CD4-positive, alpha-beta memory T cell (primary cell): ENCODE results near the gene TAOK2. TPM values are rescaled to one million over a fixed set of nuclear protein-coding genes. Genes with fewer than 3 reads are reported as not detected.
"Not testable (repeated sequence)": the region's sequence is repeated elsewhere in the genome, so short reads cannot be mapped to it uniquely, and the experiment has no call there.

Source experiments
- CTCF ChIA-PET: fragments of 350-600 bp; sonication (Branson Sonifier 250); formaldehyde crosslinking; loops from one replicate; lab custom pipeline; 2021; ENCODE audit warnings: inconsistent platforms; ENCODE audit not compliant: partially characterized antibody; lab: Charles Lee
- POLR2A ChIA-PET: fragments of 350-600 bp; sonication (Branson Sonifier 250); formaldehyde crosslinking; loops from one replicate; lab custom pipeline; 2021; ENCODE audit not compliant: partially characterized antibody; lab: Charles Lee
- DNase-seq, 5 donors: peaks; one replicate each; pipeline versions ENCODE4 v3.0.0 to v3.0.0-alpha.2; 2020 to 2022; ENCODE audit warnings: mixed read lengths in 1 of 5
- H3K27ac ChIP-seq: one replicate; pipeline ENCODE4 v1.7.0; 2013; ENCODE audit warnings: low read depth, low read length
- H3K27me3 ChIP-seq: 2 replicates; pipeline ENCODE4 v1.7.0; 2013; ENCODE audit warnings: mild to moderate bottlenecking, low read length, moderate library complexity; ENCODE audit not compliant: insufficient read depth
- H3K36me3 ChIP-seq: 2 replicates; pipeline ENCODE4 v1.7.0; 2013; ENCODE audit warnings: mild to moderate bottlenecking, low read length, moderate library complexity; ENCODE audit not compliant: insufficient read depth
- H3K4me1 ChIP-seq: 2 replicates; pipeline ENCODE4 v1.7.0; 2013; ENCODE audit warnings: mild to moderate bottlenecking, low read length, moderate library complexity; ENCODE audit not compliant: insufficient read depth
- H3K4me3 ChIP-seq, 2 donors: one replicate each; pipeline ENCODE4 v1.7.0; 2013; ENCODE audit warnings: low read length in 2 of 2, mild to moderate bottlenecking in 1 of 2
- H3K9me3 ChIP-seq, 2 donors: one replicate each; pipeline ENCODE4 v1.7.0; 2013; ENCODE audit warnings: low read length in 2 of 2, control low read depth in 1 of 2; ENCODE audit not compliant: control insufficient read depth in 1 of 2
- H3K27ac Mint-ChIP-seq, 7 donors: one replicate each; pipeline ENCODE4 v1.8.0; 2020 to 2021; ENCODE audit warnings: mixed read lengths in 7 of 7, mild to moderate bottlenecking in 6 of 7, inconsistent platforms in 3 of 7, moderate library complexity in 3 of 7
- H3K27me3 Mint-ChIP-seq, 2 donors: one replicate each; pipeline ENCODE4 v1.8.0; 2020 to 2021; ENCODE audit warnings: mixed read lengths in 2 of 2
- H3K36me3 Mint-ChIP-seq, 2 donors: one replicate each; pipeline ENCODE4 v1.8.0; 2020 to 2021; ENCODE audit warnings: mixed read lengths in 2 of 2, inconsistent platforms in 1 of 2, mild to moderate bottlenecking in 1 of 2
- H3K4me1 Mint-ChIP-seq, 4 donors: one replicate each; pipeline ENCODE4 v1.8.0; 2020 to 2021; ENCODE audit warnings: mixed read lengths in 4 of 4, mild to moderate bottlenecking in 1 of 4
- H3K4me3 Mint-ChIP-seq, 8 donors: one replicate each; pipeline ENCODE4 v1.8.0; 2020 to 2021; ENCODE audit warnings: mixed read lengths in 8 of 8, mild to moderate bottlenecking in 7 of 8, moderate library complexity in 6 of 8, inconsistent platforms in 3 of 8
- H3K9me3 Mint-ChIP-seq, 8 donors: one replicate each; pipeline ENCODE4 v1.8.0; 2020 to 2021; ENCODE audit warnings: mixed read lengths in 8 of 8, mild to moderate bottlenecking in 5 of 8, inconsistent platforms in 3 of 8, moderate library complexity in 1 of 8
- intact Hi-C: fragments of 100-400 bp; cut with micrococcal nuclease; formaldehyde crosslinking; loops from one replicate; pipeline ENCODE4 v1.15.1; 2023
- polyA plus RNA-seq, 2 donors: library from polyadenylated mRNA; unstranded; fragments of 300-500 nt; fragmentation: Illumina TruSeq; gene quantifications; one replicate each; pipeline ENCODE4 v1.2.3, GENCODE V29; 2021
- total RNA-seq, 2 experiments: library from RNA; stranded (reverse); gene quantifications; one replicate each; pipeline ENCODE4 v1.2.3, GENCODE V29; 2021

TAOK2 gene
- total and polyA plus RNA-seq, 4 experiments from 2014 or later, result 1.7 to 56.0 (median 31.0) TPM

GRCh38 chr16:29958756-29959155 is 14.9 kb upstream of the TAOK2 start:
- Histone ChIP-seq H3K4me1 (peaks cover 19% of the 10 kb centered on the region), H3K9me3 (no peaks in the 10 kb centered on the region), H3K4me3 (no peak overlapping the region), H3K36me3 (no peaks in the 10 kb centered on the region), H3K27me3 (no peaks in the 10 kb centered on the region), H3K27ac (no peak overlapping the region)
- Mint-ChIP-seq H3K4me1 (peaks cover 9 to 25% (median 18%) of the 10 kb centered on the region in 4 donors), H3K27me3 (peaks cover 0 to 2% of the 10 kb centered on the region in 2 donors), H3K9me3 (no peaks in the 10 kb centered on the region), H3K27ac (no peak overlapping the region), H3K36me3 (peaks cover 0 to 6% of the 10 kb centered on the region in 2 donors), H3K4me3 (peak overlapping the region in 1 of 8 donors; percentile 39)
- DNase-seq, result no peak
- CTCF ChIA-PET, result interaction anchor here (0.6 kb wide), 1 partner anchor 92 kb away, joined by 4 read pairs; no protein-coding TSS in a partner anchor
- intact Hi-C loops, result no loop called here
- POLR2A ChIA-PET, result interaction anchor here (1.4 to 4.8 kb wide), 2 partner anchors 16 to 33 kb away, joined by 5 to 113 read pairs; partner anchors contain the start of genes KCTD13 and TAOK2

- POLR2A ChIA-PET, result interaction anchor here (0.7 to 4.8 kb wide), 3 partner anchors 16 to 116 kb away, joined by 3 to 113 read pairs (median 5); partner anchors contain the start of genes KCTD13 and TAOK2
- Mint-ChIP-seq H3K27ac (peak overlapping the region in 5 of 7 donors; percentile 59 to 88 (median 82)), H3K4me3 (peak overlapping the region in 5 of 8 donors; percentile 21 to 69 (median 54))
Observed at GRCh38 chr16:29959293-29959692, 14.4 kb upstream of the TAOK2 start.

GRCh38 chr16:29959821-29960220 is 13.8 kb upstream of the TAOK2 start:
- H3K36me3 Mint-ChIP-seq, H3K9me3 Mint-ChIP-seq, H3K27me3 ChIP-seq, CTCF ChIA-PET, H3K4me3 ChIP-seq, H3K9me3 ChIP-seq, H3K27me3 Mint-ChIP-seq, H3K36me3 ChIP-seq, H3K27ac ChIP-seq, DNase-seq: not testable (repeated sequence)
- peak overlapping the region in 5 of 7 donors; percentile 38 to 88 (median 79) for H3K27ac Mint-ChIP-seq
- intact Hi-C loops, result loop anchor here (5.0 kb wide), 1 partner anchor 153 kb away; the partner anchor contains the start of gene MAZ
- peaks cover 19% of the 10 kb centered on the region for H3K4me1 ChIP-seq
- peaks cover 9 to 27% (median 19%) of the 10 kb centered on the region in 4 donors for H3K4me1 Mint-ChIP-seq
- H3K4me3 Mint-ChIP-seq, result peak overlapping the region in 3 of 8 donors; percentile 11 to 35 (median 32)
- POLR2A ChIA-PET, result interaction anchor here (0.7 to 4.8 kb wide), 3 partner anchors 15 to 116 kb away, joined by 3 to 113 read pairs (median 5); partner anchors contain the start of genes KCTD13 and TAOK2

More at GRCh38 chr16:29959293-29959692, 14.4 kb upstream of the TAOK2 start:
- Mint-ChIP-seq H3K27me3 (no peaks in the 10 kb centered on the region), H3K36me3 (peaks cover 0 to 6% of the 10 kb centered on the region in 2 donors), H3K4me1 (peaks cover 9 to 25% (median 18%) of the 10 kb centered on the region in 4 donors), H3K9me3 (no peaks in the 10 kb centered on the region)
- no peaks in the 10 kb centered on the region for H3K9me3 ChIP-seq
- no peaks in the 10 kb centered on the region for H3K27me3 ChIP-seq
- H3K27ac ChIP-seq, result no peak overlapping the region
- H3K4me3 ChIP-seq, result no peak overlapping the region
- no peaks in the 10 kb centered on the region for H3K36me3 ChIP-seq
- CTCF ChIA-PET, result no interaction called here
- peak in 2 of 5 donors; percentile 18 to 25 for DNase-seq
- intact Hi-C loops, result no loop called here
- H3K4me1 ChIP-seq, result peaks cover 19% of the 10 kb centered on the region

GRCh38 chr16:29961127-29961478 is 12.6 kb upstream of the TAOK2 start:
- Histone ChIP-seq H3K9me3 (no peaks in the 10 kb centered on the region), H3K4me3 (peak overlapping the region; percentile 75 to 89), H3K27me3 (no peaks in the 10 kb centered on the region), H3K27ac (peak overlapping the region; percentile 87), H3K36me3 (no peaks in the 10 kb centered on the region), H3K4me1 (peaks cover 19% of the 10 kb centered on the region)
- Mint-ChIP-seq H3K36me3 (peaks cover 2 to 9% of the 10 kb centered on the region in 2 donors), H3K4me3 (peak overlapping the region; percentile 86 to 92 (median 89)), H3K27ac (peak overlapping the region; percentile 90 to 96 (median 92)), H3K9me3 (no peaks in the 10 kb centered on the region), H3K4me1 (peaks cover 10 to 30% (median 20%) of the 10 kb centered on the region in 4 donors), H3K27me3 (no peaks in the 10 kb centered on the region)
- intact Hi-C loops, result loop anchor here (1.0 to 5.0 kb wide), 2 partner anchors 35 to 154 kb away; partner anchors contain the start of genes INO80E and MAZ
- DNase-seq, result no peak
- POLR2A ChIA-PET, result interaction anchor here (0.8 to 4.8 kb wide), 20 partner anchors 10 to 689 kb away, joined by 3 to 113 read pairs (median 5); partner anchors contain the start of genes ALDOA, CDIPT, HIRIP3 and INO80E
- CTCF ChIA-PET, result interaction anchor here (0.8 to 3.0 kb wide), 8 partner anchors 12 to 262 kb away, joined by 3 to 29 read pairs (median 4); partner anchors contain the start of genes KCTD13, PAGR1, TAOK2 and TLCD3B

- intact Hi-C loops, result loop anchor here (1.0 to 5.0 kb wide), 4 partner anchors 12 to 154 kb away; partner anchors contain the start of genes INO80E, KCTD13, MAZ and TAOK2
- Mint-ChIP-seq H3K36me3 (peaks cover 3 to 9% of the 10 kb centered on the region in 2 donors), H3K27ac (peak within 1 kb of the TSS; percentile 92 to 99 (median 96)), H3K9me3 (no peaks in the 10 kb centered on the region), H3K4me1 (peaks cover 11 to 30% (median 20%) of the 10 kb centered on the region in 4 donors), H3K27me3 (no peaks in the 10 kb centered on the region), H3K4me3 (peak within 1 kb of the TSS; percentile 88 to 95 (median 92))
- H3K36me3 ChIP-seq, result no peaks in the 10 kb centered on the region
- CTCF ChIA-PET, result interaction anchor here (0.8 to 3.0 kb wide), 8 partner anchors 12 to 262 kb away, joined by 3 to 29 read pairs (median 4); partner anchors contain the start of genes KCTD13, PAGR1, TAOK2 and TLCD3B
- H3K27me3 ChIP-seq, result no peaks in the 10 kb centered on the region
- DNase-seq, result peak; percentile 92 to 98 (median 95)
- POLR2A ChIA-PET, result interaction anchor here (0.8 to 4.8 kb wide), 21 partner anchors 9 to 689 kb away, joined by 3 to 113 read pairs (median 5); partner anchors contain the start of genes ALDOA, CDIPT, HIRIP3 and INO80E
- H3K9me3 ChIP-seq, result no peaks in the 10 kb centered on the region
- peak within 1 kb of the TSS; percentile 87 for H3K27ac ChIP-seq
- H3K4me1 ChIP-seq, result peaks cover 19% of the 10 kb centered on the region
- peak within 1 kb of the TSS; percentile 75 to 89 for H3K4me3 ChIP-seq
Observed at GRCh38 chr16:29961479-29962343, 12.0 kb upstream of the TAOK2 start, which contains the start of gene TMEM219. Gene TMEM219, plus strand, starts transcription at chr16:29962079. Its CDS starts 1,065 bp downstream, at chr16:29963144.

GRCh38 chr16:29962344-29962994 is 11.2 kb upstream of the TAOK2 start:
- Histone ChIP-seq H3K36me3 (no peaks in the 10 kb centered on the region), H3K27ac (peak overlapping the region; percentile 87), H3K4me3 (peak overlapping the region; percentile 40 to 75), H3K4me1 (peaks cover 19% of the 10 kb centered on the region), H3K27me3 (no peaks in the 10 kb centered on the region), H3K9me3 (no peaks in the 10 kb centered on the region)
- intact Hi-C loops, result loop anchor here (1.0 to 5.0 kb wide), 3 partner anchors 11 to 155 kb away; partner anchors contain the start of genes KCTD13, MAZ and TAOK2
- Mint-ChIP-seq H3K4me3 (peak overlapping the region; percentile 88 to 95 (median 92)), H3K27ac (peak overlapping the region; percentile 92 to 99 (median 96)), H3K9me3 (no peaks in the 10 kb centered on the region), H3K36me3 (peaks cover 3 to 9% of the 10 kb centered on the region in 2 donors), H3K4me1 (peaks cover 11 to 30% (median 20%) of the 10 kb centered on the region in 4 donors), H3K27me3 (no peaks in the 10 kb centered on the region)
- no peak for DNase-seq
- CTCF ChIA-PET, result interaction anchor here (0.7 to 3.0 kb wide), 5 partner anchors 11 to 147 kb away, joined by 3 to 29 read pairs (median 5); partner anchors contain the start of genes KCTD13, PAGR1, TAOK2 and TLCD3B
- POLR2A ChIA-PET, result interaction anchor here (0.5 to 4.8 kb wide), 14 partner anchors 12 to 262 kb away, joined by 3 to 113 read pairs (median 6); partner anchors contain the start of genes ALDOA, HIRIP3, INO80E and KCTD13
